AG09319 (cell line): ENCODE measurements around the gene TSGA10IP.
A peak's percentile ranks its signal among the peaks of the same experiment; 100 is the strongest.

Experiments
- DNase-seq: peaks from one replicate; pipeline ENCODE4 v3.0.0-alpha.2; 2010; ENCODE audit warnings: low read depth; ENCODE audit errors: extremely low read depth
- TF ChIP-seq, protein P1 (sequence below): IDR thresholded peaks from 2 replicates; pipeline ENCODE4 v1.5.1; 2011; ENCODE audit warnings: low read depth, mild to moderate bottlenecking, inconsistent platforms, low read length, moderate library complexity

TSGA10IP gene

DNA sequence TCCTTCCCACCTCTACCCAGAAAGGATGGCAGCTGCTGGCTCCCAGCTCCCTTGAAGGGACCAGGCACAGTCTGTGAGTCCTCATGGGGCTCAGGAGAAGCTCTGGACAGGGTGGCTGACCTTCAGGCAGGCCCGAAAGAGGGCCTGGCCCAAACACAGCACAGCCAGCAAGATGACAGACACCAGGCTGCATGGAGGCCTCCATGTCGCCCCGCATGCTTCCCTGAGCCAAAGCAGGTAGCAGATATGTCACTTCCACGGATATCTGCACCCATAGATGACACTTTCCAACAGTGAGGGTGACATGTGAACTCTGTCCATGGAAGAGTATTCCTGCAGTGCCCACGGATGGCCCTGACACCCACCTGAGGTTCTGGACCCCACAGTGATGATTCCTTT lies 38.3 kb downstream of the TSGA10IP start:
- TF ChIP-seq, protein P1, sequence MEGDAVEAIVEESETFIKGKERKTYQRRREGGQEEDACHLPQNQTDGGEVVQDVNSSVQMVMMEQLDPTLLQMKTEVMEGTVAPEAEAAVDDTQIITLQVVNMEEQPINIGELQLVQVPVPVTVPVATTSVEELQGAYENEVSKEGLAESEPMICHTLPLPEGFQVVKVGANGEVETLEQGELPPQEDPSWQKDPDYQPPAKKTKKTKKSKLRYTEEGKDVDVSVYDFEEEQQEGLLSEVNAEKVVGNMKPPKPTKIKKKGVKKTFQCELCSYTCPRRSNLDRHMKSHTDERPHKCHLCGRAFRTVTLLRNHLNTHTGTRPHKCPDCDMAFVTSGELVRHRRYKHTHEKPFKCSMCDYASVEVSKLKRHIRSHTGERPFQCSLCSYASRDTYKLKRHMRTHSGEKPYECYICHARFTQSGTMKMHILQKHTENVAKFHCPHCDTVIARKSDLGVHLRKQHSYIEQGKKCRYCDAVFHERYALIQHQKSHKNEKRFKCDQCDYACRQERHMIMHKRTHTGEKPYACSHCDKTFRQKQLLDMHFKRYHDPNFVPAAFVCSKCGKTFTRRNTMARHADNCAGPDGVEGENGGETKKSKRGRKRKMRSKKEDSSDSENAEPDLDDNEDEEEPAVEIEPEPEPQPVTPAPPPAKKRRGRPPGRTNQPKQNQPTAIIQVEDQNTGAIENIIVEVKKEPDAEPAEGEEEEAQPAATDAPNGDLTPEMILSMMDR = no peak
- DNase-seq = no peak

DNA sequence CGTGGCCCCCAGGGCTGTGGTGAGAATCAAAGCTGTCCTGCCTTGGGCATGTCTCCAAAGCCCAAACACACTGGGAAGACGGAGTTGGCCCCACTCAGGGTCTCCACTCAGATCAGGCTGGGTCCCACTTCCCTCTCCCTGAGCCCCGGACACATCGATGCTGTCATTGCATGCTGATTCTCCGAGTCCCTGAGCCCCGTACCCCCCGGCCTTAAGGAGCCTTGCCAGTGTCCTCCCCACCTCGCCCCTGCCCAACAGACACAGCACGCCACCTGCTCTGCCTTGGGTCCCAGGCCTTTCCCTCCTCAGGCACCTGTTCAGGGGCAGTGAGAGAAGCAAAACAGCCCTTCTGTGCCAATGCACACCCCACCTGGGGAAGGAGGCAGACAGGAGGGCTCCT lies 42.1 kb downstream of the TSGA10IP start:
- DNase-seq = no peak

GRCh38 chr11:65988791-65989592 lies 43.7 kb downstream of the TSGA10IP start:
- TF ChIP-seq, protein P1 = peak; percentile 91

More for the DNA sequence above, 42.1 kb downstream of the TSGA10IP start:
- TF ChIP-seq, protein P1 = no peak

GRCh38 chr11:65992056-65992455 lies 46.8 kb downstream of the TSGA10IP start:
- DNase-seq = no peak
- TF ChIP-seq, protein P1 = no peak

More at GRCh38 chr11:65988791-65989592, 43.7 kb downstream of the TSGA10IP start:
- DNase-seq = peak; percentile 88

- TF ChIP-seq, protein P1 = no peak
- DNase-seq = no peak
Measured at GRCh38 chr11:65997286-65997685, 52.0 kb downstream of the TSGA10IP start.

- TF ChIP-seq, protein P1 = no peak
- DNase-seq = peak; percentile 93
Measured at GRCh38 chr11:66001942-66002647, 56.8 kb downstream of the TSGA10IP start, which contains the start of the genes BANF1 and EIF1AD. BANF1 (plus strand) TSS chr11:66002503; CDS start chr11:66003251, 748 bp downstream. EIF1AD (minus strand) TSS chr11:66002157; CDS start chr11:66000389, 1,768 bp downstream.
